NCI-H510A treated with DMSO at 0.1 percent for 48 hours (cell line): ENCODE data around the gene PRM1.

Experiments
- DNase-seq: peaks from one replicate; lab custom pipeline; 2025; lab: John Stamatoyannopoulos, UW

The PRM1 gene

GRCh38 chr16:11272921-11273720, 8.0 kb downstream of the PRM1 start, which contains the start of gene PRM3:
TSS of gene PRM3 (minus strand) at chr16:11273629. CDS start at chr16:11273595, 34 bp downstream.
- no peak for DNase-seq

- DNase-seq: no peak
Measured at GRCh38 chr16:11272484-11272883, 8.6 kb downstream of the PRM1 start.

- DNase-seq: no peak
Measured at GRCh38 chr16:11271610-11272009, 9.5 kb downstream of the PRM1 start.

- DNase-seq: no peak
Measured at GRCh38 chr16:11270602-11271162, 10.4 kb downstream of the PRM1 start.

GRCh38 chr16:11268921-11269375, 12.2 kb downstream of the PRM1 start, which contains the start of gene TNP2:
TSS of gene TNP2 (minus strand) at chr16:11269325. CDS start at chr16:11269262, 63 bp downstream.
- DNase-seq: no peak

- DNase-seq: no peak
Measured at GRCh38 chr16:11265124-11265523, 16.0 kb downstream of the PRM1 start.

GRCh38 chr16:11264155-11264832, 16.8 kb downstream of the PRM1 start:
- DNase-seq: no peak

GRCh38 chr16:11263737-11264136, 17.4 kb downstream of the PRM1 start:
- DNase-seq: no peak

GRCh38 chr16:11262915-11263314, 18.2 kb downstream of the PRM1 start:
- no peak for DNase-seq

GRCh38 chr16:11260596-11260966, 20.5 kb downstream of the PRM1 start:
- DNase-seq: no peak

GRCh38 chr16:11259655-11260595, 21.2 kb downstream of the PRM1 start:
- DNase-seq: no peak

- DNase-seq: no peak
Measured at GRCh38 chr16:11258553-11259492, 22.3 kb downstream of the PRM1 start.

GRCh38 chr16:11257131-11257938, 23.8 kb downstream of the PRM1 start:
- peak; percentile 56 for DNase-seq

- no peak for DNase-seq
Measured at GRCh38 chr16:11256661-11257130, 24.4 kb downstream of the PRM1 start.

- peak; percentile 54 for DNase-seq
Measured at GRCh38 chr16:11255737-11256660, 25.1 kb downstream of the PRM1 start, which contains the start of gene SOCS1. TSS of gene SOCS1 (minus strand) at chr16:11256204. CDS start at chr16:11255478, 726 bp downstream.

- peak; percentile 5 for DNase-seq
Measured at GRCh38 chr16:11254913-11255736, 26.0 kb downstream of the PRM1 start.
